ENCODE results near the gene OR7C1. TPM values are rescaled to one million over a fixed set of nuclear protein-coding genes. Genes with fewer than 3 reads are reported as not detected.
A peak's percentile ranks its signal among the peaks of the same experiment; 100 is the strongest.

The OR7C1 gene
- total and polyA plus RNA-seq, 2 of the 8 experiments (the other 6 are each of a cell fraction or from before 2014, with no cell fraction given) = not detected

- Histone ChIP-seq H3K9ac (replicated peaks in 1 of 4; ENCODE audit: extremely low read depth in 1 of 4, low read depth in 3 of 4, low read length in 3 of 4) (no peak overlapping the region), H4K8ac (ENCODE audit: extremely low read depth, insufficient read depth, low read length) (peak overlapping the region; percentile 77; the same call in 1 of the 2 replicates), H2BK5ac (ENCODE audit: low read depth, low read length) (peak overlapping the region; percentile 66; the same call in 1 of the 2 replicates), H2AK5ac (ENCODE audit: low read depth, low read length) (no peak overlapping the region), H3K4ac (replicated peaks; ENCODE audit: insufficient read length, low read depth, low read length) (no peak overlapping the region), H3K4me3 (ENCODE audit: extremely low read depth in 1 of 4, insufficient read depth in 2 of 4, low read depth in 3 of 4, low read length in 4 of 4) (peak overlapping the region in 1 of 4 experiments; percentile 6; a peak in 3 of 8 replicates), H3K79me2 (ENCODE audit: control insufficient read depth in 1 of 2, insufficient read depth in 2 of 2, low read length in 2 of 2) (no peaks in the 10 kb centered on the region), H3K36me3 (ENCODE audit: control insufficient read depth in 2 of 4, insufficient read depth in 4 of 4, low read length in 3 of 4) (no peaks in the 10 kb centered on the region), H3K4me1 (replicated peaks in 1 of 4; ENCODE audit: control insufficient read depth in 3 of 4, insufficient read depth in 4 of 4, low read length in 3 of 4) (peaks cover 0 to 3% (median 1%) of the 10 kb centered on the region in 4 experiments; a peak in 1 of 7 replicates), H3K27ac (ENCODE audit: low read depth, low read length) (no peak overlapping the region), H3K23me2 (ENCODE audit: low read depth, low read length) (no peaks in the 10 kb centered on the region), H3K18ac (ENCODE audit: extremely low read depth, low read length) (no peak overlapping the region), H3K79me1 (ENCODE audit: low read depth, low read length) (no peaks in the 10 kb centered on the region), H2BK120ac (replicated peaks; ENCODE audit: low read depth, low read length) (no peak overlapping the region), H2BK20ac (ENCODE audit: low read length) (no peak overlapping the region), H4K20me1 (replicated peaks in 1 of 2; ENCODE audit: control insufficient read depth in 1 of 2, insufficient read depth in 2 of 2, low read length in 2 of 2) (no peaks in the 10 kb centered on the region), H3K14ac (ENCODE audit: insufficient read length) (no peak overlapping the region), H2BK15ac (ENCODE audit: low read length) (no peak overlapping the region), H3K23ac (ENCODE audit: insufficient read length) (no peak overlapping the region), H3K4me2 (ENCODE audit: insufficient read depth in 1 of 2, low read depth in 2 of 2, low read length in 2 of 2) (peak overlapping the region in 1 of 2 experiments; percentile 53; a peak in 2 of 4 replicates), H3K9me3 (ENCODE audit: insufficient read depth in 2 of 2, low read depth in 1 of 2, low read length in 1 of 2) (no peaks in the 10 kb centered on the region), H4K91ac (replicated peaks; ENCODE audit: insufficient read length, low read length) (peak overlapping the region; percentile 27), H2AFZ (ENCODE audit: low read length) (peak overlapping the region; percentile 99), H2BK12ac (ENCODE audit: low read depth, low read length) (no peak overlapping the region), H3K56ac (replicated peaks; ENCODE audit: insufficient read length, low read depth, low read length) (no peak overlapping the region), H4K5ac (ENCODE audit: insufficient read length, low read depth, low read length) (peak overlapping the region; percentile 60), H3K27me3 (replicated peaks in 1 of 4; ENCODE audit: control insufficient read depth in 3 of 4, extremely low read depth in 1 of 4, insufficient read depth in 3 of 4, low read length in 3 of 4) (no peaks in the 10 kb centered on the region)
- ChIA-PET CTCF (ENCODE audit: partially characterized antibody) (interaction anchor here (0.6 to 2.6 kb wide), 46 partner anchors 8 to 1299 kb away, joined by 3 to 13 read pairs (median 4); partner anchors contain the start of gene ZNF333), POLR2A (ENCODE audit: partially characterized antibody) (interaction anchor here (0.6 to 1.4 kb wide), 5 partner anchors 10 to 202 kb away, joined by 3 to 4 read pairs (median 3); no protein-coding TSS in a partner anchor)
- FAIRE-seq (no peak), DNase-seq (ENCODE audit: low read depth in 1 of 2, low spot score in 2 of 2) (peak in 1 of 2 experiments; percentile 90)
- whole genome bisulfite sequencing, 2 experiments (ENCODE audit: extremely low coverage in 1 of 2, insufficient coverage in 1 of 2, insufficient read length in 1 of 2, insufficient replicate concordance in 2 of 2, low coverage in 1 of 2, low lambda C conversion rate in 2 of 2, missing lambda C conversion rate in 1 of 2) = 23% methylated on average over 18 of the region's 18 CpGs; no CpG with 5 or more reads in 1 of the 2 experiments
- TF ChIP-seq CTCF (IDR thresholded peaks at IDR 0.05; ENCODE audit: control extremely low read depth in 1 of 3, insufficient read depth in 1 of 3, low read depth in 1 of 3, low read length in 3 of 3) = peak; percentile 84 to 93 (median 92)
- peak; percentile 72 for TF ChIP-seq MAX (IDR thresholded peaks at IDR 0.05)
- TF ChIP-seq TEAD4 (IDR thresholded peaks at IDR 0.05; ENCODE audit: low read depth, low read length) = no peak
- TF ChIP-seq EP300 (IDR thresholded peaks at IDR 0.05; ENCODE audit: borderline replicate concordance in 1 of 2, low read depth in 2 of 2, low read length in 2 of 2) = no peak
- TF ChIP-seq RNF2 (IDR thresholded peaks at IDR 0.05; ENCODE audit: borderline replicate concordance, low read depth, low read length, missing control alignments, poor library complexity, severe bottlenecking) = no peak
- no peak for TF ChIP-seq KDM5A (IDR thresholded peaks at IDR 0.05; ENCODE audit: low read length)
- TF ChIP-seq, protein P1, sequence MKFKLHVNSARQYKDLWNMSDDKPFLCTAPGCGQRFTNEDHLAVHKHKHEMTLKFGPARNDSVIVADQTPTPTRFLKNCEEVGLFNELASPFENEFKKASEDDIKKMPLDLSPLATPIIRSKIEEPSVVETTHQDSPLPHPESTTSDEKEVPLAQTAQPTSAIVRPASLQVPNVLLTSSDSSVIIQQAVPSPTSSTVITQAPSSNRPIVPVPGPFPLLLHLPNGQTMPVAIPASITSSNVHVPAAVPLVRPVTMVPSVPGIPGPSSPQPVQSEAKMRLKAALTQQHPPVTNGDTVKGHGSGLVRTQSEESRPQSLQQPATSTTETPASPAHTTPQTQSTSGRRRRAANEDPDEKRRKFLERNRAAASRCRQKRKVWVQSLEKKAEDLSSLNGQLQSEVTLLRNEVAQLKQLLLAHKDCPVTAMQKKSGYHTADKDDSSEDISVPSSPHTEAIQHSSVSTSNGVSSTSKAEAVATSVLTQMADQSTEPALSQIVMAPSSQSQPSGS (IDR thresholded peaks at IDR 0.05; ENCODE audit: low read length) = no peak
These were observed 48.5 kb downstream of the OR7C1 start for GRCh38 chr19:14786421-14786851.

Measured in H1 (cell line).